HepG2 (cell line): ENCODE measurements around the gene CPEB4. TPM values are rescaled to one million over a fixed set of nuclear protein-coding genes. Genes with fewer than 3 reads are reported as not detected.

Experiments used
- ARNT2 ChIP-seq: sonication (generic); formaldehyde crosslinking; IDR thresholded peaks from 2 replicates; pipeline ENCODE4 v1.8.0; 2022; ENCODE audit warnings: mild to moderate bottlenecking, low read depth, missing genetic modification reagents, moderate library complexity
- FOSL2 ChIP-seq: sonication (generic); formaldehyde crosslinking; IDR thresholded peaks from 2 replicates; pipeline ENCODE4 v1.4.0; 2020; ENCODE audit warnings: missing genetic modification reagents
- GATAD1 ChIP-seq: IDR thresholded peaks from 2 replicates; pipeline ENCODE4 v1.6.1; 2016; ENCODE audit warnings: missing genetic modification reagents, missing compliant biosample characterization
- HDAC2 ChIP-seq: sonication (generic); formaldehyde crosslinking; IDR thresholded peaks from 2 replicates; pipeline ENCODE4 v1.4.0; 2020; ENCODE audit warnings: missing genetic modification reagents
- MIXL1 ChIP-seq: IDR thresholded peaks from 2 replicates; pipeline ENCODE4 v1.6.1; 2016
- MLXIP ChIP-seq: sonication (generic); formaldehyde crosslinking; IDR thresholded peaks from 2 replicates; pipeline ENCODE4 v1.9.0; 2021; ENCODE audit warnings: missing genetic modification reagents, borderline replicate concordance
- NFIC ChIP-seq: IDR thresholded peaks from 2 replicates; pipeline ENCODE4 v1.6.1; 2012; ENCODE audit warnings: mild to moderate bottlenecking, low read length, inconsistent platforms
- SETDB1 ChIP-seq: sonication (generic); formaldehyde crosslinking; IDR thresholded peaks from 2 replicates; pipeline ENCODE4 v1.5.1; 2020; ENCODE audit warnings: missing genetic modification reagents, mild to moderate bottlenecking, borderline replicate concordance
- TGIF2 ChIP-seq: IDR thresholded peaks from 2 replicates; pipeline ENCODE4 v1.6.1; 2016; ENCODE audit warnings: control low read depth, missing compliant biosample characterization
- THRA ChIP-seq: sonication (generic); formaldehyde crosslinking; IDR thresholded peaks from 2 replicates; pipeline ENCODE4 v1.4.0; 2020; ENCODE audit warnings: missing genetic modification reagents, borderline replicate concordance
- ZBTB43 ChIP-seq: sonication (generic); formaldehyde crosslinking; conservative IDR thresholded peaks from 2 replicates; pipeline ENCODE4 v1.4.0; 2020; ENCODE audit warnings: missing genetic modification reagents
- ZNF331 ChIP-seq: sonication (generic); formaldehyde crosslinking; IDR thresholded peaks from 2 replicates; pipeline ENCODE4 v1.4.0; 2020; ENCODE audit warnings: missing genetic modification reagents
- ZNF362 ChIP-seq: sonication (generic); formaldehyde crosslinking; IDR thresholded peaks from 2 replicates; pipeline ENCODE4 v1.4.0; 2020; ENCODE audit warnings: missing genetic modification reagents, mild to moderate bottlenecking, borderline replicate concordance
- ZNF446 ChIP-seq: sonication (generic); formaldehyde crosslinking; IDR thresholded peaks from 2 replicates; pipeline ENCODE4 v1.5.0; 2020; ENCODE audit warnings: mild to moderate bottlenecking, missing genetic modification reagents
- ZNF770 ChIP-seq: sonication (generic); formaldehyde crosslinking; IDR thresholded peaks from 2 replicates; pipeline ENCODE4 v1.5.0; 2020; ENCODE audit warnings: mild to moderate bottlenecking, missing genetic modification reagents
- polyA plus RNA-seq, 8 experiments: library from polyadenylated mRNA; depleted of rRNA in 3 of 8; stranded (reverse) in 7 of 8; unstranded in 1 of 8; fragments of >200 nt; fragmentation: Illumina TruSeq in 4 of 8; extraction: Trizol in 4 of 8; gene quantifications; 2 replicates each; pipeline versions ENCODE4 v1.2.1 to v1.2.3, GENCODE V29; 2011 to 2016; ENCODE audit warnings: low read depth in 4 of 8, missing spikeins in 1 of 8, mixed read lengths in 1 of 8; ENCODE audit not compliant: insufficient read depth in 1 of 8
- total RNA-seq, 5 experiments: library from RNA; depleted of rRNA; stranded (reverse); fragments of >200 nt; fragmentation: Illumina TruSeq; extraction: Trizol; gene quantifications; 2 replicates each; pipeline ENCODE4 v1.2.3, GENCODE V29; 2016; ENCODE audit warnings: low read depth in 1 of 5
- TF ChIP-seq, protein P1 (sequence below): sonication (generic); formaldehyde crosslinking; IDR thresholded peaks from 2 replicates; pipeline ENCODE4 v1.5.1; 2020; ENCODE audit warnings: mild to moderate bottlenecking, missing genetic modification reagents

The CPEB4 gene
- total and polyA plus RNA-seq, 2 of the 13 experiments (the other 11 are each of a cell fraction or from before 2014, with no cell fraction given), result 7.7 to 26.7 TPM

DNA sequence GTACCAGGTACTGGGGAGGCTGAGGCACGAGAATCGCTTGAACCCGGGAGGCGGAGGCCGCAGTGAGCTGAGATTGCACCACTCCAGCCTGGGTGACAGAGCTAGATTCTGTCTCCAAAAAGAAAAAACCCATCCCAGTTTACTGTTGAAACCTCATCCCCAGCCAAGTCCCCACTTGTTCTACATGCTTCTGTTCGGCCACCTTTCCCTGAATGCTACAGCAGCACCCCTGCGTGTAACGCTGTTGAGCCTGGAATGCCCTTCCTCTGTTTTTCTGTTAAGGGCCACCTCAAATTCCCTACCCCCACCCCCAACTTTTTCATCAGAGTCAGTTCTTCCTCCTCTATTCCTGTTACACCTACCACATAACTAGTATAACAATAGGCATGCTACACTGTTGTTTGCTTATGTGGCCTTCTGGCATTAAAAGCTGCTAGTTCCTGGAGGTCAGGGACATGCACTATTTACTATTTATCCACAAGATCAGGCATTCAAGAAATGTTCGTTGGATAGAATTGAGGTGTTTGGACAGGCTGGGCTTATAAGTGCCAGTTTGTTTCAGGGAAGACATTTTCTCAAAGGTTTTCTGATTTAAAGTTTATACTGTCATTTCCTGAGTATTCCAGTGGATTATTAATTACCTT is 53.7 kb downstream of the CPEB4 start (continued):
- peak; percentile 69 for TF ChIP-seq FOSL2 (CRISPR knock-in tag)
- TF ChIP-seq TGIF2 (CRISPR knock-in tag), result peak; percentile 77; the same call in 1 of the 2 replicates
- 0 out of 2 replicates have a peak, but pooled peaks have one; percentile 65 for TF ChIP-seq ZNF362 (CRISPR knock-in tag)
- TF ChIP-seq ZNF446 (CRISPR knock-in tag), result no peak
- TF ChIP-seq MLXIP, result no peak
- TF ChIP-seq, protein P1, sequence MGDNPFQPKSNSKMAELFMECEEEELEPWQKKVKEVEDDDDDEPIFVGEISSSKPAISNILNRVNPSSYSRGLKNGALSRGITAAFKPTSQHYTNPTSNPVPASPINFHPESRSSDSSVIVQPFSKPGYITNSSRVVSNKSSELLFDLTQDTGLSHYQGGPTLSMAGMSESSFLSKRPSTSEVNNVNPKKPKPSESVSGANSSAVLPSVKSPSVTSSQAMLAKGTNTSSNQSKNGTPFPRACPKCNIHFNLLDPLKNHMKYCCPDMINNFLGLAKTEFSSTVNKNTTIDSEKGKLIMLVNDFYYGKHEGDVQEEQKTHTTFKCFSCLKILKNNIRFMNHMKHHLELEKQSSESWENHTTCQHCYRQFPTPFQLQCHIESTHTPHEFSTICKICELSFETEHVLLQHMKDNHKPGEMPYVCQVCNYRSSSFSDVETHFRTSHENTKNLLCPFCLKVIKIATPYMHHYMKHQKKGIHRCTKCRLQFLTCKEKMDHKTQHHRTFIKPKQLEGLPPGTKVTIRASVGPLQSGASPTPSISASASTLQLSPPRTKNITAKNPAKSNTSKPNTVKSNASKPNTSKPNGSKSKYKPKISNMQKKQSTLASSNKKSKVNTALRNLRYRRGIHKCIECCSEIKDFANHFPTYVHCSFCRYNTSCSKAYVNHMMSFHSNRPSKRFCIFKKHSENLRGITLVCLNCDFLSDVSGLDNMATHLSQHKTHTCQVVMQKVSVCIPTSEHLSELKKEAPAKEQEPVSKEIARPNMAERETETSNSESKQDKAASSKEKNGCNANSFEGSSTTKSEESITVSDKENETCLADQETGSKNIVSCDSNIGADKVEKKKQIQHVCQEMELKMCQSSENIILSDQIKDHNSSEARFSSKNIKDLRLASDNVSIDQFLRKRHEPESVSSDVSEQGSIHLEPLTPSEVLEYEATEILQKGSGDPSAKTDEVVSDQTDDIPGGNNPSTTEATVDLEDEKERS (CRISPR knock-in tag), result no peak
- TF ChIP-seq HDAC2 (CRISPR knock-in tag), result peak; percentile 88
- 0 out of 2 replicates have a peak, but pooled peaks have one; percentile 65 for TF ChIP-seq ZBTB43
- peak; percentile 95 for TF ChIP-seq MIXL1 (CRISPR knock-in tag)
- 0 out of 2 replicates have a peak, but pooled peaks have one; percentile 51 for TF ChIP-seq ARNT2 (CRISPR knock-in tag)
- TF ChIP-seq NFIC, result peak; percentile 81; the same call in 1 of the 2 replicates
- peak; percentile 57; the same call in 1 of the 2 replicates for TF ChIP-seq GATAD1
- peak; percentile 62; the same call in 1 of the 2 replicates for TF ChIP-seq ZNF331 (CRISPR knock-in tag)
- TF ChIP-seq THRA, result peak; percentile 80; the same call in 1 of the 2 replicates
- no peak for TF ChIP-seq SETDB1 (CRISPR knock-in tag)
- TF ChIP-seq ZNF770, result peak; percentile 97
